Measurements from ENCODE around the gene ADAMTS1. TPM values are rescaled to one million over a fixed set of nuclear protein-coding genes. Genes with fewer than 3 reads are reported as not detected.

The ADAMTS1 gene
- total and polyA plus RNA-seq, 2 of the 13 experiments (the other 11 are each of a cell fraction or from before 2014, with no cell fraction given): 0.02 to 0.11 TPM

- Histone ChIP-seq H3K9ac (ENCODE audit: insufficient read depth, low read depth, low read length) (no peak overlapping the region), H3K79me2 (ENCODE audit: insufficient read depth, low read length) (no peaks in the 10 kb centered on the region), H3K36me3 (replicated peaks in 1 of 2; ENCODE audit: control insufficient read depth in 1 of 2, insufficient read depth in 2 of 2, low read length in 2 of 2) (no peaks in the 10 kb centered on the region), H3K27ac (ENCODE audit: extremely low read length, insufficient read depth, low read length) (no peak overlapping the region), H4K20me1 (ENCODE audit: insufficient read depth, low read length) (no peaks in the 10 kb centered on the region), H2AFZ (ENCODE audit: low read length) (no peak overlapping the region), H3K27me3 (ENCODE audit: control insufficient read depth in 1 of 2, insufficient read depth in 2 of 2, low read length in 2 of 2) (no peaks in the 10 kb centered on the region), H3K4me3 (replicated peaks in 1 of 3; ENCODE audit: insufficient read depth in 1 of 3, low read depth in 2 of 3, low read length in 3 of 3) (no peak overlapping the region), H3K9me3 (ENCODE audit: low read length) (peaks cover 29% of the 10 kb centered on the region), H3K4me1 (ENCODE audit: insufficient read depth, low read length) (no peaks in the 10 kb centered on the region), H3K4me2 (ENCODE audit: low read depth, low read length) (no peak overlapping the region)
- no peak for TF ChIP-seq RBFOX2 (IDR thresholded peaks at IDR 0.05; ENCODE audit: low read depth, low read length)
- TF ChIP-seq, protein P1, sequence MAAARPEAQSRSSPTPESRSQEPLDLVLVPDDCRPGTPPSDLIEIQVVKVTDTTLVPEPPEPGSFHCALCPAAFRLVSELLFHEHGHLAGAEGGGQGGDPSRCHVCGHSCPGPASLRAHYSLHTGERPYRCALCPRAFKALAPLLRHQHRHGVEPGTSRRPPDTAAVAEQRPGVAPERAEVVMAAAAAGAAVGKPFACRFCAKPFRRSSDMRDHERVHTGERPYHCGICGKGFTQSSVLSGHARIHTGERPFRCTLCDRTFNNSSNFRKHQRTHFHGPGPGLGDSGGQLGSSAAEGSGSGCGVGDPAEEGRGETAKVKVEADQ (CRISPR knock-in tag; IDR thresholded peaks at IDR 0.05; ENCODE audit: borderline replicate concordance): no peak
- no peak for TF ChIP-seq ZNF232 (CRISPR knock-in tag; IDR thresholded peaks at IDR 0.05; ENCODE audit: borderline replicate concordance)
- TF ChIP-seq, protein P2, sequence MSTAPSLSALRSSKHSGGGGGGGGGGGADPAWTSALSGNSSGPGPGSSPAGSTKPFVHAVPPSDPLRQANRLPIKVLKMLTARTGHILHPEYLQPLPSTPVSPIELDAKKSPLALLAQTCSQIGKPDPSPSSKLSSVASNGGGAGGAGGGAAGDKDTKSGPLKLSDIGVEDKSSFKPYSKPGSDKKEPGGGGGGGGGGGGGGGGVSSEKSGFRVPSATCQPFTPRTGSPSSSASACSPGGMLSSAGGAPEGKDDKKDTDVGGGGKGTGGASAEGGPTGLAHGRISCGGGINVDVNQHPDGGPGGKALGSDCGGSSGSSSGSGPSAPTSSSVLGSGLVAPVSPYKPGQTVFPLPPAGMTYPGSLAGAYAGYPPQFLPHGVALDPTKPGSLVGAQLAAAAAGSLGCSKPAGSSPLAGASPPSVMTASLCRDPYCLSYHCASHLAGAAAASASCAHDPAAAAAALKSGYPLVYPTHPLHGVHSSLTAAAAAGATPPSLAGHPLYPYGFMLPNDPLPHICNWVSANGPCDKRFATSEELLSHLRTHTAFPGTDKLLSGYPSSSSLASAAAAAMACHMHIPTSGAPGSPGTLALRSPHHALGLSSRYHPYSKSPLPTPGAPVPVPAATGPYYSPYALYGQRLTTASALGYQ (CRISPR knock-in tag; IDR thresholded peaks at IDR 0.05): no peak
- no peak for TF ChIP-seq ZNF782 (CRISPR knock-in tag; IDR thresholded peaks at IDR 0.05; ENCODE audit: borderline replicate concordance)
- no peak for TF ChIP-seq IRF2 (CRISPR knock-in tag; IDR thresholded peaks at IDR 0.05)
- TF ChIP-seq ZNF17 (CRISPR knock-in tag; IDR thresholded peaks at IDR 0.05): no peak
- TF ChIP-seq XBP1 (CRISPR knock-in tag; IDR thresholded peaks at IDR 0.05): no peak
- no peak for TF ChIP-seq MXD1 (CRISPR knock-in tag; IDR thresholded peaks at IDR 0.05)
- no peak for TF ChIP-seq TCF7 (IDR thresholded peaks at IDR 0.05; ENCODE audit: low read depth)
- no peak for TF ChIP-seq SP4 (CRISPR knock-in tag; IDR thresholded peaks at IDR 0.05)
- TF ChIP-seq AGO2 (optimal IDR thresholded peaks at IDR 0.05; ENCODE audit: low read depth, low read length): no peak
- no peak for TF ChIP-seq SOX5 (CRISPR knock-in tag; IDR thresholded peaks at IDR 0.05; ENCODE audit: borderline replicate concordance)
- TF ChIP-seq DRAP1 (CRISPR knock-in tag; IDR thresholded peaks at IDR 0.05): no peak
- no peak for TF ChIP-seq ZNF496 (CRISPR knock-in tag; IDR thresholded peaks at IDR 0.05; ENCODE audit: insufficient replicate concordance)
- no peak for TF ChIP-seq ZNF891 (CRISPR knock-in tag; IDR thresholded peaks at IDR 0.05)
- TF ChIP-seq ASH2L (IDR thresholded peaks at IDR 0.05; ENCODE audit: insufficient read length, low read depth, low read length): no peak
- no peak for TF ChIP-seq ZNF160 (CRISPR knock-in tag; IDR thresholded peaks at IDR 0.05)
- TF ChIP-seq, protein P3, sequence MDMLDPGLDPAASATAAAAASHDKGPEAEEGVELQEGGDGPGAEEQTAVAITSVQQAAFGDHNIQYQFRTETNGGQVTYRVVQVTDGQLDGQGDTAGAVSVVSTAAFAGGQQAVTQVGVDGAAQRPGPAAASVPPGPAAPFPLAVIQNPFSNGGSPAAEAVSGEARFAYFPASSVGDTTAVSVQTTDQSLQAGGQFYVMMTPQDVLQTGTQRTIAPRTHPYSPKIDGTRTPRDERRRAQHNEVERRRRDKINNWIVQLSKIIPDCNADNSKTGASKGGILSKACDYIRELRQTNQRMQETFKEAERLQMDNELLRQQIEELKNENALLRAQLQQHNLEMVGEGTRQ (IDR thresholded peaks at IDR 0.05; ENCODE audit: low read depth, low read length): no peak
- TF ChIP-seq, protein P3 (CRISPR knock-in tag; IDR thresholded peaks at IDR 0.05; ENCODE audit: borderline replicate concordance): no peak
- BruUV-seq (replicated peaks): no TSS peak
- ChIA-PET POLR2A (no interaction called here), CTCF (ENCODE audit: low intra/inter-chr PET ratio, low total read pairs) (no interaction called here)
- DNase-seq (ENCODE audit: low spot score): no peak
- intact Hi-C loops (cut with micrococcal nuclease; ENCODE audit: unreplicated experiment) (no loop called here), in situ Hi-C loops (cut with HindIII; ENCODE audit: extremely low pct_ligation_motif_present, low pct_unique_long_range_greater_than_20kb) (no loop called here)
- WGBS (ENCODE audit: low lambda C conversion rate): 27% methylated on average over 2 of the region's 2 CpGs
- ATAC-seq: no peak
- no peak for FAIRE-seq
These were observed 44.8 kb downstream of the ADAMTS1 start for GRCh38 chr21:26800455-26800854.

All from HepG2 (cell line).